SIG-M5 treated with dmso at 0.1 percent for 504 hours (cell line): ENCODE measurements around the gene ARNT2.

Source experiments
- DNase-seq: peaks from one replicate; lab custom pipeline; 2025; ENCODE audit not compliant: unreplicated experiment; lab: John Stamatoyannopoulos, UW

ARNT2 gene

GRCh38 chr15:80569656-80570055, 165.5 kb downstream of the ARNT2 start:
- DNase-seq: no peak

DNA sequence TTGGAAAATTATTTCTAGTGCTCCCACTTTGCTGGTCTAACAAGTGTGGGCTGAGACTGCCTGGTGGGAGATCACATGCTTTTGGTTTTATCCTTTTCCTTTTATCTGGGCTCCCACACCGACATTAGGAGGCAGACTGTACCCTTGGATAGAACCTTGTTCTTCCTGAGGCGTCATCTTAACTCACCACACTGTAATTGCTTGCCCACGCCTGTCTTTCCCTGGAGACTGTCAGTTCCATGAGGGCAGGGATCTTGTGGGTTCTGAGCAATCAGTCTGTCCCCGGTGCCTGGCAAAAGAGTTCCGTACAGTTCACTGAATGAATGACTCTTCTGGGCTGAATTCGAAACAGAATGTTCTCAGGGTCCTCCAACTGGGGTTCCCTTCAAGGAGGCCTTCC, 166.4 kb downstream of the ARNT2 start:
- DNase-seq: no peak

- no peak for DNase-seq
These were observed 168.2 kb downstream of the ARNT2 start for GRCh38 chr15:80572337-80572736.

- no peak for DNase-seq
These were observed 169.4 kb downstream of the ARNT2 start for GRCh38 chr15:80573606-80574005.

GRCh38 chr15:80574590-80574989, 170.4 kb downstream of the ARNT2 start:
- DNase-seq: no peak

- DNase-seq: no peak
These were observed 172.4 kb downstream of the ARNT2 start for GRCh38 chr15:80576519-80577090.

GRCh38 chr15:80577552-80578205, 173.5 kb downstream of the ARNT2 start:
- DNase-seq: no peak

- no peak for DNase-seq
These were observed 174.0 kb downstream of the ARNT2 start for GRCh38 chr15:80578206-80578595.

DNA sequence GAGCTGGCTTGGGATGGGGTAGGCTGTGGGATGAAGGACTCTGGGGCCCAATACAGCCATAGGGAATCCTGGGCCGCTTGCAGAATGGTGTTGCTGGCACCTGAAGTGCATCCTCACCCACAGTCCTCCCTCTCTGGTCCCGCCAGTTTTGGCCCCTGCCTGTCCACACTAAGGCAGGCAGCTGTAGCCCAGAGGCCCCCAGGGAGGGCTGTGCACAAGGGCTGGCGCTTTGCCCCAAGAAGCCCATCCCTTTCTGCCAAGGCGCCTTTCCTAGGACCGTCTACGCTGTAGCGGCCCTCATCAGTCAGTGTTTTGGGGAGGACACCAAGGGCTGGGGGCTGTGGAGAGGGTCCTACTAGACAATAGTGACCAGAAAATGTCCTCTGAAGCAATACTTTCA, 174.7 kb downstream of the ARNT2 start:
- no peak for DNase-seq

GRCh38 chr15:80579611-80580010, 175.4 kb downstream of the ARNT2 start:
- no peak for DNase-seq

GRCh38 chr15:80580106-80580505, 175.9 kb downstream of the ARNT2 start:
- DNase-seq: no peak

GRCh38 chr15:80580536-80581260, 176.5 kb downstream of the ARNT2 start:
- no peak for DNase-seq

DNA sequence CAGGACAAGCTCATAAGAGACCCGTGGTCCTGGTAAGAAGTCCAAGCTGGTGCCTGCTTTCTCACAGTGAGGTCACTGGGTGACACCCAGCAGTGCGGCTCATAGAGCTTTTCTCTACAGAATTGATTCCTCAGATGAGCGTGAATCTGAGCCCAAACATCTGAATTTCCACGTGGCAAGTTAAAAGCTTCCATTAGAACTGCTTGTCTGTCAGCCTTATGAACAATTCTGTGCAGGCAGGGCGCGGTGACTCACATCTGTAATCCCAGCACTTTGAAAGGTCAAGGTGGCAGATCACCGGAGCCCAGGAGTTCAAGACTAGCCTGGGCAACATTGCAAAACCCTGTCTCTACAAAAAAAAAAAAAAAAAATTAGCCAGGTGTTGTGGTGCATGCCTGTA, 177.8 kb downstream of the ARNT2 start:
- DNase-seq: no peak

GRCh38 chr15:80582816-80583423, 178.7 kb downstream of the ARNT2 start:
- DNase-seq: no peak

DNA sequence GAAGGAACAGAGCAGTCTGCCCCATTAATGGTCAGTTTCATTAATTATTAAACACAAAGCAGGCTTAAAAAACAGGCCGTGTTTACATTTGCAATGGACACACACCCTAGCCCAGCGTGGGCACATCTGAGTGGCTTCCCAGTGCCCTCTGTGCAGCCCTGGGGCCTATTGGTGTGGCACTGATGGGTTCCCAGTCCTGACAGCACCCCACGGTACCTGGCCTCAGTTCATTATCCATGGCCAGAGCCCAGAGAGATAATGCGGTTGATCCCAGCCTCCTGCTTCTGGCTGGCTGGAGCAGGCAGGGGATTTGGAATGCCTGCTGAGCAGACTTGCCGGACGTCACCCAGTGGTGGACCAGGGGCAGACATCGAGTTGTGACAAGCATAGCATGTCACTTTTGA, 180.4 kb downstream of the ARNT2 start:
- no peak for DNase-seq

DNA sequence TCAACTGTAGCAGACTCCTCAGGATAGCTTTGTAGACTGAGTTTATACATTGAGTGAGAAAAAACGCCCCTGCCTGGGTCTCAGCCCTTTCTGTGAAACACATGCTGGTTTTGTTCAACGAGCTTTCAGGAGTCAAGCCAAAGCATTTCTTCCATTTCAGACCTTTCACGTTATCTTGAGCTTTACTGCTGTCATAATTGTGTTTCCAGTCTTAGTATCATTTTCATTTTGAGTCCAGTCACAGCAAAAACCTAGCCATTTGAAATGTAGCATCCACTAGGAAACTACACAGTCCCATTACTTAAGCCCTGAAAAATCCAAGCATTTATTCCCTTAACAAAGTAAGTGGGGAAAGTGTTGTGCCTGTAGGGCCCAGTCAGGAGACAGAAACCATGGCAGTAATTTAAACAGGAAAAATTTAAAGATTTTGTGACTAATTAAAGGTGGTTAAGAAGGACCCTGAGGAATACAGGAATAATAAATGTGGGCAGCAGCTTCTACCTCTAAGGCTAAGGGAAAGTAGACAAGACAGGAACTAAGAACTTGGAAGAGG, 180.9 kb downstream of the ARNT2 start:
- no peak for DNase-seq

GRCh38 chr15:80585544-80586018, 181.4 kb downstream of the ARNT2 start:
- no peak for DNase-seq

DNA sequence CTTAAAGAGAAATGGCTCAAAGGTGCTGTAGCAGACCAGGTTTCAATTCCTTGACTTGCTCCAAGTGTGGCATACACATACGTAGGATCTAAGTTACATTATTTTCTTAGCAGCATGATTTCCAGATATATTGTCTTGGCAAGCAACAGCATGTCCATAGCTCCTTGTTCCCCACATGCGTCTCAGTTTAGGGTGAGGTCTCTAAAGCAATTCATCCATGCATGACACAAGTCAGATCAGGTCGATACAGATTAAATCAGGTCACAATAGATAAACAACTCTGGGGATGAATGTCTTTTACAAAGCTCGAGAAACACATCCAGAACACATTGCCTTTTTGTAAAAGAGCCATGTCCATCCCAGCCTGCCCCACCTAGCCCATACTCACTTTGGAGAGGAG, 182.0 kb downstream of the ARNT2 start:
- DNase-seq: no peak

- DNase-seq: no peak
These were observed 182.8 kb downstream of the ARNT2 start for GRCh38 chr15:80587007-80587406.

DNA sequence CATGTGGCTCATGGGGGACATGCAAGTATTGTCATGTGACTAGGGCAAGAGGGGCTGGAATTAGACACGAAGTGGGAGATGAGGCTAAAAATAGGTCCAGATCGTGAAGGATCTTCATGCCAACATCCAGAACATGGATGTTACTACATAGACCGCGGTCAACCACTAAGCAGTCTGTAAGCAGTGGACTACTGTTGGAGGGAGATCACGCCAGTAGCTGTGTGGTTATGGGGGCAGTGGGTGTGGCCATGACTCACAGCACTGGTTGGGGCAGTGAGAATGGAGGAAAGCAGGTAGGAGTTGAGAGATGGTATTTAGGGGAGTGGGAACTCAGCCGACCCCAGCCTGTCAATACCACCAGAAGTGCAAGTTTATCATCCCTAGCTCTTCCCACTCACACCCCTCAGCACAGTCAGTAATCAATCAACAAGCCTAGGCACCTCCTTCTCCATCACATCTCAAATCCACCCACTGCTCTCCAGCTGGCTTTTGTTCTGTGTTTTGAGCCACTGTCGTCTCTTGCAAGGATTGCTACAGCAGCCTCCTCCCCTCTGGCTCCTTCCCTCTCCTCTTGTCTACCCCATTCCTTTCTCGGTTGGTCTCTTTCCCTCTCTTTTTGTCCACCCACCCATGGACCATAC, 183.8 kb downstream of the ARNT2 start:
- DNase-seq: no peak

GRCh38 chr15:80588801-80589200, 184.6 kb downstream of the ARNT2 start:
- DNase-seq: peak; percentile 7
